ENCODE measurements around the gene NUP43. TPM values are rescaled to one million over a fixed set of nuclear protein-coding genes. Genes with fewer than 3 reads are reported as not detected.
"Not testable (repeated sequence)": the region's sequence is repeated elsewhere in the genome, so short reads cannot be mapped to it uniquely, and the experiment has no call there.

Gene NUP43
- total RNA-seq, 1 donor from 2014 or later, result 21.6 TPM

DNA sequence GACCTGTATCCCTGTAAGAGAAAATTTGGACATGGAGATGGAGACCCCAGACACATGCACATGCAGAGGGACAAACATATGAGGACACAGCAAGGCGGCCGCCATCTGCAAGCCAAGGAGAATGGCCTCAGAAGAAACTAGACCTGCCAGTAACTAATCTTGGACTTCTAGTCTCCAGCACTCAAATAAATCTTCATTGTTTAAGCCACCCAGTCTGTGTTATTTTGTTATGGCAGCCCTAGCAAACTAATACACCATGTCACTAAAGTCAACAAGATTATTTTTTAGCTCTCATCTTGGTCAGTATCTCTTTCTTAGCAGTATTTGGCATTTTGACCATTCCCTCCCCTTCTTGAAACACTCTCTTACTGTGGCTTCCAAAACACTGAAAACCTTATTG lies 55.1 kb downstream of the NUP43 start:
- ATAC-seq, result no peak

GRCh38 chr6:149686230-149686629 lies 60.1 kb downstream of the NUP43 start:
- no peak for ATAC-seq

- no peak for ATAC-seq
Measured at GRCh38 chr6:149683256-149683859, 63.0 kb downstream of the NUP43 start.

DNA sequence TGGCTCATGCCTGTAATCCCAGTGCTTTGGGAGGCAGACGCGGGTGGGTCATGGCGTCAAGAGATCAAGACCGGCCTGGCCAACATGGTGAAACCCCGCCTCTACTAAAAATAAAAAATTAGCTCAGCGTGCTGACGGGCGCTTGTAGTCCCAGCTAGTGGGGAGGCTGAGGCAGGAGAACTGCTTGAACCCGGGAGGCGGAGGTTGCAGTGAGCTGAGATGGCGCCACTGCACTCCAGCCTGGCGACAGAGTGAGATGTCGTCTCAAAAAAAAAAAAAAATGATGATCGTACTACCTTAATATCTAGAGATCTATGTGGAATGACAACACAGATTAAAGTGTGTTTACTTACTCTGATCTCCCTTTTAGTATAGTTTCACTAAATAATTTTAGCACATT lies 64.5 kb downstream of the NUP43 start:
- ATAC-seq, result not testable (repeated sequence)

- no peak for ATAC-seq
Measured at GRCh38 chr6:149681209-149681608, 65.1 kb downstream of the NUP43 start.

GRCh38 chr6:149680503-149680902 lies 65.8 kb downstream of the NUP43 start:
- ATAC-seq, result no peak

Other genes starting within 250 kb of the NUP43 start
- gene PPIL4, start 200.5 kb downstream of the NUP43 start, total RNA-seq, result 12.1 TPM
- gene GINM1, start 180.2 kb downstream of the NUP43 start, total RNA-seq, result 19.4 TPM
- gene KATNA1, start 97.8 kb downstream of the NUP43 start, total RNA-seq, result 13.5 TPM
- gene LATS1, start 28.4 kb downstream of the NUP43 start, total RNA-seq, result 15.7 TPM
- gene PCMT1, start 3.2 kb upstream of the NUP43 start, total RNA-seq, result 43.3 TPM
- 41.8 TPM for gene LRP11, start 117.8 kb upstream of the NUP43 start, total RNA-seq
- 101 TPM for gene RAET1E, start 151.6 kb upstream of the NUP43 start, total RNA-seq
- gene RAET1G, start 176.6 kb upstream of the NUP43 start, total RNA-seq, result 24.7 TPM
- 5.2 TPM for gene ULBP2, start 195.5 kb upstream of the NUP43 start, total RNA-seq
- gene ULBP1, start 217.4 kb upstream of the NUP43 start, total RNA-seq, result 1.2 TPM